Endothelial cell of umbilical vein (primary cell): ENCODE results near the gene MYO16. TPM values are rescaled to one million over a fixed set of nuclear protein-coding genes. Genes with fewer than 3 reads are reported as not detected.

Experiments used
- BruUV-seq: library from RNA; stranded (reverse); fragments of 400-500 nt; replicated peaks from 2 replicates; lab custom pipeline; 2021; lab: Mats Ljungman, UMichigan
- CTCF ChIA-PET: fragments of 300-600, 350-600 bp; sonication (Branson Sonifier 250); formaldehyde crosslinking; loops from one replicate; lab custom pipeline; 2021; ENCODE audit warnings: antibody characterized with exemption, inconsistent platforms; lab: Charles Lee
- POLR2A ChIA-PET: fragments of 300-600, 350-600 bp; sonication (Branson Sonifier 250); formaldehyde crosslinking; loops from one replicate; lab custom pipeline; 2021; ENCODE audit warnings: antibody characterized with exemption, inconsistent platforms; lab: Charles Lee
- DNase-seq: peaks from one replicate; pipeline ENCODE4 v3.0.0-alpha.2; 2011; ENCODE audit warnings: low read depth, low spot score
- FAIRE-seq: peaks from 2 replicates; lab custom pipeline; 2011; peaks lifted over from hg19 to GRCh38; lab: Jason Lieb, UNC
- H2AFZ ChIP-seq: 2 replicates; pipeline ENCODE4 v1.6.0; 2012; ENCODE audit warnings: low read depth, low read length, control low read depth, inconsistent platforms
- H3K27ac ChIP-seq: 2 replicates; pipeline ENCODE4 v1.5.1; 2011; ENCODE audit warnings: low read depth, mild to moderate bottlenecking, control low read depth, low read length, moderate library complexity; ENCODE audit not compliant: insufficient read depth
- H3K27me3 ChIP-seq, 2 experiments: 2 replicates each; pipeline versions ENCODE4 v1.6.0 to v1.6.1; 2011; ENCODE audit warnings: low read length in 2 of 2, mixed read lengths in 1 of 2; ENCODE audit not compliant: control insufficient read depth in 2 of 2, insufficient read depth in 2 of 2
- H3K36me3 ChIP-seq, 2 experiments: 2 replicates in 1 of 2; 3 replicates in 1 of 2; pipeline ENCODE4 v1.5.1; 2011; ENCODE audit warnings: low read length in 2 of 2, mild to moderate bottlenecking in 1 of 2, moderate library complexity in 1 of 2; ENCODE audit not compliant: control insufficient read depth in 2 of 2, insufficient read depth in 2 of 2; ENCODE audit errors: extremely low read depth in 1 of 2
- H3K4me1 ChIP-seq: 3 replicates; pipeline ENCODE4 v1.5.1; 2011; ENCODE audit warnings: mild to moderate bottlenecking, low read length; ENCODE audit not compliant: control insufficient read depth, insufficient read depth; ENCODE audit errors: extremely low read depth
- H3K4me2 ChIP-seq: 2 replicates; pipeline ENCODE4 v1.6.1; 2011; ENCODE audit warnings: low read length, control low read depth, mixed read lengths; ENCODE audit not compliant: insufficient read depth
- H3K4me3 ChIP-seq, 3 experiments: fragments of 200-600 bp in 1 of 3; sonication (generic), shearing (Covaris generic) in 1 of 3; replicated peaks in 1 of 3; 2 replicates each; pipeline ENCODE4 v1.5.1; 2011 to 2016; ENCODE audit warnings: control low read depth in 3 of 3, low read length in 3 of 3, mild to moderate bottlenecking in 2 of 3, inconsistent platforms in 1 of 3, low read depth in 1 of 3, moderate library complexity in 1 of 3; ENCODE audit not compliant: insufficient read depth in 1 of 3
- H3K79me2 ChIP-seq: 2 replicates; pipeline ENCODE4 v1.6.0; 2012; ENCODE audit warnings: low read length, inconsistent platforms; ENCODE audit not compliant: control insufficient read depth, insufficient read depth
- H3K9ac ChIP-seq: replicated peaks from 2 replicates; pipeline ENCODE3; 2011; ENCODE audit warnings: low read length, control low read depth; ENCODE audit not compliant: insufficient read depth; ENCODE audit errors: extremely low read depth
- H3K9me1 ChIP-seq: replicated peaks from 3 replicates; pipeline ENCODE4 v1.6.0; 2011; ENCODE audit warnings: mild to moderate bottlenecking, low read length; ENCODE audit not compliant: control insufficient read depth, insufficient read depth; ENCODE audit errors: extremely low read depth
- H3K9me3 ChIP-seq: replicated peaks from 2 replicates; pipeline ENCODE4 v1.5.1; 2012; ENCODE audit warnings: low read length, inconsistent platforms; ENCODE audit not compliant: control insufficient read depth, insufficient read depth
- H4K20me1 ChIP-seq: replicated peaks from 2 replicates; pipeline ENCODE3; 2011; ENCODE audit warnings: mild to moderate bottlenecking, low read length; ENCODE audit not compliant: control insufficient read depth, insufficient read depth; ENCODE audit errors: extremely low read depth
- CTCF ChIP-seq, 2 donors: IDR thresholded peaks; 1 replicate in 1 of 2; 2 replicates in 1 of 2; pipeline ENCODE4 v1.5.1; 2011; ENCODE audit warnings: low read length in 2 of 2, mild to moderate bottlenecking in 2 of 2, moderate library complexity in 2 of 2, control low read depth in 1 of 2, inconsistent platforms in 1 of 2, low read depth in 1 of 2; ENCODE audit not compliant: insufficient read depth in 1 of 2; ENCODE audit errors: extremely low read depth in 1 of 2
- EZH2 ChIP-seq: IDR thresholded peaks from 2 replicates; pipeline ENCODE4 v1.6.1; 2012; ENCODE audit warnings: borderline replicate concordance, low read depth, mild to moderate bottlenecking, moderate library complexity, low read length, inconsistent platforms; ENCODE audit not compliant: severe bottlenecking
- FOS ChIP-seq: IDR thresholded peaks from 2 replicates; pipeline ENCODE4 v1.6.1; 2011; ENCODE audit warnings: mild to moderate bottlenecking, low read length, moderate library complexity, borderline replicate concordance; ENCODE audit not compliant: insufficient read depth
- GATA2 ChIP-seq: IDR thresholded peaks from 2 replicates; pipeline ENCODE4 v1.7.0; 2011; ENCODE audit warnings: low read depth, mild to moderate bottlenecking, moderate library complexity, mixed read lengths, low read length; ENCODE audit not compliant: insufficient read length, insufficient read depth
- JUN ChIP-seq: IDR thresholded peaks from 2 replicates; pipeline ENCODE4 v1.6.1; 2011; ENCODE audit warnings: borderline replicate concordance, low read depth; ENCODE audit not compliant: insufficient read length, insufficient read depth
- MAX ChIP-seq: IDR thresholded peaks from 2 replicates; pipeline ENCODE4 v1.6.1; 2011; ENCODE audit not compliant: insufficient read depth, insufficient read length
- MYC ChIP-seq: IDR thresholded peaks from one replicate; pipeline ENCODE4 v1.6.1; 2011; ENCODE audit warnings: mild to moderate bottlenecking, low read depth, low read length
- POLR2A ChIP-seq: IDR thresholded peaks from 2 replicates; pipeline ENCODE4 v1.6.1; 2012; ENCODE audit warnings: low read depth, mild to moderate bottlenecking, control low read depth, low read length
- POLR2AphosphoS5 ChIP-seq: IDR thresholded peaks from 2 replicates; pipeline ENCODE4 v1.6.1; 2012; ENCODE audit warnings: low read depth, mild to moderate bottlenecking, control low read depth, low read length, moderate library complexity; ENCODE audit not compliant: insufficient read depth
- dilution Hi-C: fragments of 300-500 bp; cut with MboI; formaldehyde crosslinking; loops from one replicate; pipeline ENCODE4 v1.15.0; 2019; ENCODE audit warnings: low sequenced_read_pairs; ENCODE audit not compliant: extremely low pct_ligation_motif_present
- intact Hi-C: fragments of 100-400 bp; cut with micrococcal nuclease; formaldehyde crosslinking; loops from one replicate; pipeline ENCODE4 v1.10.0; 2022
- polyA plus RNA-seq, 4 experiments: library from polyadenylated mRNA; depleted of rRNA in 3 of 4; stranded (reverse) in 3 of 4; unstranded in 1 of 4; fragments of >200 nt; gene quantifications; 2 replicates each; pipeline versions ENCODE4 v1.2.1 to v1.2.3, GENCODE V29; 2011 to 2012; ENCODE audit warnings: missing spikeins in 1 of 4
- total RNA-seq: library from RNA; stranded (reverse); gene quantifications from 2 replicates; pipeline ENCODE4 v1.2.3, GENCODE V29; 2021

MYO16 gene
- total and polyA plus RNA-seq, 2 donors (not counting 3 experiments of a cell fraction or from before 2014, with no cell fraction given) = 0.03 to 0.04 TPM

- no TSS peak for BruUV-seq
- TF ChIP-seq GATA2 = no peak
- no peak for TF ChIP-seq EZH2
- FAIRE-seq = no peak
- no peaks in the 10 kb centered on the region for H3K9me1 ChIP-seq
- H3K9me3 ChIP-seq = no peaks in the 10 kb centered on the region
- H3K27ac ChIP-seq = peak overlapping the region; percentile 87
- no peak for DNase-seq
- CTCF ChIA-PET = interaction anchor here (1.0 kb wide), 1 partner anchor 241 kb away, joined by 3 read pairs; no protein-coding TSS in a partner anchor
- H3K4me2 ChIP-seq = no peak overlapping the region
- no peaks in the 10 kb centered on the region for H3K79me2 ChIP-seq
- no peak overlapping the region for H3K4me3 ChIP-seq
- no peak overlapping the region for H2AFZ ChIP-seq
- dilution Hi-C loops = no loop called here
- no peaks in the 10 kb centered on the region for H4K20me1 ChIP-seq
- H3K4me1 ChIP-seq = peaks cover 34% of the 10 kb centered on the region
- no peaks in the 10 kb centered on the region for H3K27me3 ChIP-seq
- H3K36me3 ChIP-seq = no peaks in the 10 kb centered on the region
- POLR2A ChIA-PET = no interaction called here
- H3K9ac ChIP-seq = peak overlapping the region; percentile 95
- intact Hi-C loops = no loop called here
Measured at GRCh38 chr13:109157275-109157674, 527.9 kb downstream of the MYO16 start.

- no peaks in the 10 kb centered on the region for H4K20me1 ChIP-seq
- no peaks in the 10 kb centered on the region for H3K9me3 ChIP-seq
- H3K4me1 ChIP-seq = peaks cover 34% of the 10 kb centered on the region
- no peaks in the 10 kb centered on the region for H3K79me2 ChIP-seq
- DNase-seq (no peak), FAIRE-seq (no peak)
- intact Hi-C loops = no loop called here
- TF ChIP-seq POLR2AphosphoS5 (no peak), JUN (no peak), POLR2A (no peak), CTCF (IDR thresholded peaks at IDR 0.05; ENCODE audit: extremely low read depth in 1 of 2, insufficient read depth in 1 of 2, low read depth in 1 of 2, low read length in 2 of 2) (no peak), EZH2 (no peak), FOS (no peak), MAX (no peak), MYC (no peak), GATA2 (no peak)
- POLR2A ChIA-PET = no interaction called here
- CTCF ChIA-PET = no interaction called here
- no peaks in the 10 kb centered on the region for H3K36me3 ChIP-seq
- no peak overlapping the region for H2AFZ ChIP-seq
- no peak overlapping the region for H3K4me2 ChIP-seq
- no TSS peak for BruUV-seq
- H3K4me3 ChIP-seq = no peak overlapping the region
- no peaks in the 10 kb centered on the region for H3K9me1 ChIP-seq
- no peak overlapping the region for H3K9ac ChIP-seq
- dilution Hi-C loops = no loop called here
- no peak overlapping the region for H3K27ac ChIP-seq
- no peaks in the 10 kb centered on the region for H3K27me3 ChIP-seq
Measured at GRCh38 chr13:109158383-109158782, 529.0 kb downstream of the MYO16 start.
